ENCODE data around the gene BCL11B.

- TF ChIP-seq ZNF565 (CRISPR knock-in tag; conservative IDR thresholded peaks at IDR 0.05; ENCODE audit: low read depth) (no peak), TSHZ2 (CRISPR knock-in tag; IDR thresholded peaks at IDR 0.05) (no peak)
These were observed 105.5 kb downstream of the BCL11B start for GRCh38 chr14:99166506-99166905.
